Sigmoid colon (tissue), 3 donors: ENCODE data around the gene KIAA1217.

Experiments used
- CTCF ChIP-seq, 4 experiments: fragments of 450-650 bp in 3 of 4; fragments of 200-600 bp in 1 of 4; IDR thresholded peaks; one replicate each; pipeline ENCODE4 v1.5.1; 2016 to 2019; ENCODE audit warnings: antibody characterized with exemption in 4 of 4, mild to moderate bottlenecking in 3 of 4, moderate library complexity in 2 of 4
- POLR2A ChIP-seq, 2 donors: fragments of 450-650 bp; IDR thresholded peaks; one replicate each; pipeline ENCODE4 v1.6.1; 2016; ENCODE audit warnings: antibody characterized with exemption in 2 of 2, mild to moderate bottlenecking in 2 of 2, moderate library complexity in 2 of 2

- TF ChIP-seq CTCF (IDR thresholded peaks at IDR 0.05) (no peak), POLR2A (IDR thresholded peaks at IDR 0.05) (no peak)
Measured at GRCh38 chr10:24277771-24278170, 68.8 kb downstream of the KIAA1217 start.
